Neural progenitor cell (in vitro differentiated cells): ENCODE data around the gene SLC18B1. TPM values are rescaled to one million over a fixed set of nuclear protein-coding genes. Genes with fewer than 3 reads are reported as not detected.

ENCODE experiments used
- DNase-seq: peaks from one replicate; pipeline ENCODE4 v3.0.0-alpha.2; 2016; ENCODE audit warnings: low spot score
- H2AFZ ChIP-seq: fragments of 200-600 bp; sonication (generic); replicated peaks from 2 replicates; pipeline ENCODE4 v1.6.1; 2016; ENCODE audit warnings: antibody characterized with exemption
- H3F3A ChIP-seq: fragments of 200-600 bp; sonication (generic); 2 replicates; pipeline ENCODE4 v1.6.1; 2016; ENCODE audit warnings: antibody characterized with exemption, low read depth
- H3K27ac ChIP-seq: fragments of 200-600 bp; sonication (generic); 2 replicates; pipeline ENCODE4 v1.5.1; 2016; ENCODE audit warnings: mild to moderate bottlenecking
- H3K27me3 ChIP-seq: fragments of 200-600 bp; sonication (generic); 2 replicates; pipeline ENCODE4 v1.6.1; 2016; ENCODE audit warnings: mild to moderate bottlenecking, moderate library complexity
- H3K36me3 ChIP-seq: fragments of 200-600 bp; sonication (generic); 2 replicates; pipeline ENCODE4 v1.5.1; 2016
- H3K4me1 ChIP-seq: fragments of 200-600 bp; sonication (generic); 2 replicates; pipeline ENCODE4 v1.6.1; 2016; ENCODE audit warnings: mixed run types
- H3K4me2 ChIP-seq: fragments of 200-600 bp; sonication (generic); 2 replicates; pipeline ENCODE4 v1.6.1; 2016
- H3K4me3 ChIP-seq: fragments of 200-600 bp; sonication (generic); 2 replicates; pipeline ENCODE4 v1.5.1; 2016
- H3K79me2 ChIP-seq: fragments of 200-600 bp; sonication (generic); 2 replicates; pipeline ENCODE4 v1.6.1; 2016; ENCODE audit warnings: low read depth
- H3K9ac ChIP-seq: fragments of 200-600 bp; sonication (generic); 2 replicates; pipeline ENCODE4 v1.6.1; 2016
- H3K9me3 ChIP-seq: fragments of 200-600 bp; sonication (generic); 2 replicates; pipeline ENCODE4 v1.5.1; 2016; ENCODE audit warnings: low read depth
- H4K20me1 ChIP-seq: fragments of 200-600 bp; sonication (generic); 2 replicates; pipeline ENCODE4 v1.6.1; 2016; ENCODE audit warnings: low read depth
- H3K27ac Mint-ChIP-seq: 3 replicates; pipeline ENCODE4 v1.8.0; 2021; ENCODE audit warnings: mixed read lengths
- H3K27me3 Mint-ChIP-seq: 2 replicates; pipeline ENCODE4 v1.8.0; 2022; ENCODE audit warnings: low read depth, mild to moderate bottlenecking, inconsistent platforms, moderate library complexity, mixed read lengths; ENCODE audit not compliant: insufficient read depth
- H3K36me3 Mint-ChIP-seq: 3 replicates; pipeline ENCODE4 v1.8.0; 2021; ENCODE audit warnings: mixed read lengths
- H3K4me1 Mint-ChIP-seq: 3 replicates; pipeline ENCODE4 v1.8.0; 2021; ENCODE audit warnings: mixed read lengths
- H3K4me3 Mint-ChIP-seq: 3 replicates; pipeline ENCODE4 v1.8.0; 2021; ENCODE audit warnings: mild to moderate bottlenecking, moderate library complexity, mixed read lengths
- H3K9me3 Mint-ChIP-seq: 3 replicates; pipeline ENCODE4 v1.8.0; 2020; ENCODE audit warnings: mixed read lengths
- EZH2 ChIP-seq: fragments of 200-600 bp; sonication (generic); IDR thresholded peaks from 2 replicates; pipeline ENCODE4 v1.6.1; 2017; ENCODE audit warnings: antibody characterized with exemption, mild to moderate bottlenecking, moderate library complexity
- EZH2phosphoT487 ChIP-seq: fragments of 200-600 bp; sonication (generic); IDR thresholded peaks from 2 replicates; pipeline ENCODE4 v1.6.1; 2017; ENCODE audit warnings: antibody characterized with exemption
- total RNA-seq: library from RNA; depleted of rRNA; stranded (reverse); fragments of >200 nt; gene quantifications from 2 replicates; pipeline ENCODE4 v1.2.3, GENCODE V29; 2015; ENCODE audit warnings: low replicate concordance
- TF ChIP-seq, protein P1 (sequence below): fragments of 200-600 bp; sonication (generic); IDR thresholded peaks from 2 replicates; pipeline ENCODE4 v1.5.1; 2017; ENCODE audit warnings: antibody characterized with exemption, mild to moderate bottlenecking

SLC18B1 gene
- total RNA-seq, 1 donor from 2014 or later, result 4.2 TPM

DNA sequence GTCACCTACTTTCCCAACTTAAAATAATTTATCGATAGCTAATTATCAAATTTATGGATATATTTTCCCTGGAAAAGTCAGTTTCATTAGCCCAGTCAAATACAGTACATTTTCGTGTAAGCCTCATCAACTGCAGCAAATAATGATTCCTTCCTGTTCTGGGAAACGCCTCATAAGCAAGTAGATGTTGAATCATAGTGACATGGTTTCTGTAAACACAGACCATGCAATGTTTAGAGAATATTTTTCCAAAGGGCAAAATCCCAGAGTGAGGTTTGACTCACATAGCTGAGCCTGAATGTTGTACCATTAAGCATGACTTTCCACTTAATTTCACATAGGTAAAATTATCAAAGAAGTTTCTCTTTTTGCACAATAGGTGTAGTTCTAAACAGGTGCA, 67.9 kb downstream of the SLC18B1 start:
- Mint-ChIP-seq H3K4me3 (no peak overlapping the region), H3K36me3 (no peaks in the 10 kb centered on the region), H3K9me3 (no peaks in the 10 kb centered on the region), H3K27me3 (peaks cover under 1% of the 10 kb centered on the region), H3K27ac (no peak overlapping the region), H3K4me1 (no peaks in the 10 kb centered on the region)
- Histone ChIP-seq H3K36me3 (no peaks in the 10 kb centered on the region), H3K4me1 (no peaks in the 10 kb centered on the region), H3K27ac (no peak overlapping the region), H4K20me1 (no peaks in the 10 kb centered on the region), H3K27me3 (no peaks in the 10 kb centered on the region), H3K79me2 (no peaks in the 10 kb centered on the region), H3K4me3 (no peak overlapping the region), H3K4me2 (no peak overlapping the region), H3K9me3 (no peaks in the 10 kb centered on the region), H2AFZ (no peak overlapping the region), H3K9ac (no peak overlapping the region), H3F3A (no peaks in the 10 kb centered on the region)
- DNase-seq, result no peak
- TF ChIP-seq, protein P1, sequence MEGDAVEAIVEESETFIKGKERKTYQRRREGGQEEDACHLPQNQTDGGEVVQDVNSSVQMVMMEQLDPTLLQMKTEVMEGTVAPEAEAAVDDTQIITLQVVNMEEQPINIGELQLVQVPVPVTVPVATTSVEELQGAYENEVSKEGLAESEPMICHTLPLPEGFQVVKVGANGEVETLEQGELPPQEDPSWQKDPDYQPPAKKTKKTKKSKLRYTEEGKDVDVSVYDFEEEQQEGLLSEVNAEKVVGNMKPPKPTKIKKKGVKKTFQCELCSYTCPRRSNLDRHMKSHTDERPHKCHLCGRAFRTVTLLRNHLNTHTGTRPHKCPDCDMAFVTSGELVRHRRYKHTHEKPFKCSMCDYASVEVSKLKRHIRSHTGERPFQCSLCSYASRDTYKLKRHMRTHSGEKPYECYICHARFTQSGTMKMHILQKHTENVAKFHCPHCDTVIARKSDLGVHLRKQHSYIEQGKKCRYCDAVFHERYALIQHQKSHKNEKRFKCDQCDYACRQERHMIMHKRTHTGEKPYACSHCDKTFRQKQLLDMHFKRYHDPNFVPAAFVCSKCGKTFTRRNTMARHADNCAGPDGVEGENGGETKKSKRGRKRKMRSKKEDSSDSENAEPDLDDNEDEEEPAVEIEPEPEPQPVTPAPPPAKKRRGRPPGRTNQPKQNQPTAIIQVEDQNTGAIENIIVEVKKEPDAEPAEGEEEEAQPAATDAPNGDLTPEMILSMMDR, result no peak
- TF ChIP-seq EZH2phosphoT487 (no peak), EZH2 (no peak)

DNA sequence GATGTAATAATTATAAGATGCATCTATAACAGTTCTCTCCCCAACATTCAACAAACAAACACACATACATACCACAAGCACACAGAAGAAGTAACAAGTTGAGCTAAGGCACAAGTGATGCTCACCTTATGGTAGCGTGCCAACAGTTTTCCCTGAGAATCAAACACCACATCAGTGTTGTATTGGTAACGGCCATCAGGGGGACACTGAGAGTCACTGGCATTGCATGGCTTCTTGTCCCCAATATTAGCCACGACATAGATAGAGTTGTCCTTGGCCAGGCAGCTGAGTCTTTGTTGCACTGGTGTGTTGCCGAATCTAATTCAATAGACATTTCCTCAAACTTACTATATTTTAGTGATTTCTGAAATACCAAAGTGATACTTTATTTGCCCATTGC, 69.8 kb downstream of the SLC18B1 start:
- Histone ChIP-seq H3K4me2 (no peak overlapping the region), H4K20me1 (no peaks in the 10 kb centered on the region), H3F3A (no peaks in the 10 kb centered on the region), H3K27ac (no peak overlapping the region), H3K9ac (no peak overlapping the region), H3K4me3 (no peak overlapping the region), H3K27me3 (no peaks in the 10 kb centered on the region), H3K36me3 (no peaks in the 10 kb centered on the region), H3K4me1 (no peaks in the 10 kb centered on the region), H3K79me2 (no peaks in the 10 kb centered on the region), H2AFZ (no peak overlapping the region), H3K9me3 (no peaks in the 10 kb centered on the region)
- Mint-ChIP-seq H3K27ac (no peak overlapping the region), H3K27me3 (peaks cover 2% of the 10 kb centered on the region), H3K4me1 (no peaks in the 10 kb centered on the region), H3K36me3 (no peaks in the 10 kb centered on the region), H3K9me3 (no peaks in the 10 kb centered on the region), H3K4me3 (no peak overlapping the region)
- TF ChIP-seq, protein P1, result peak; percentile 45
- no peak for TF ChIP-seq EZH2phosphoT487
- DNase-seq, result peak; percentile 45

GRCh38 chr6:132726608-132726975, 71.8 kb downstream of the SLC18B1 start:
- no peaks in the 10 kb centered on the region for H3K36me3 ChIP-seq
- TF ChIP-seq, protein P1, result no peak
- TF ChIP-seq EZH2, result no peak
- TF ChIP-seq EZH2phosphoT487, result no peak
- no peak overlapping the region for H3K4me2 ChIP-seq
- H3K9me3 ChIP-seq, result no peaks in the 10 kb centered on the region
- no peak overlapping the region for H3K9ac ChIP-seq
- no peak overlapping the region for H2AFZ ChIP-seq
- no peak overlapping the region for H3K27ac ChIP-seq
- H3K27me3 Mint-ChIP-seq, result peaks cover 2% of the 10 kb centered on the region
- no peaks in the 10 kb centered on the region for H3K79me2 ChIP-seq
- no peaks in the 10 kb centered on the region for H3K36me3 Mint-ChIP-seq
- no peak overlapping the region for H3K4me3 Mint-ChIP-seq
- H3F3A ChIP-seq, result no peaks in the 10 kb centered on the region
- no peak overlapping the region for H3K4me3 ChIP-seq
- H3K27ac Mint-ChIP-seq, result no peak overlapping the region
- H3K27me3 ChIP-seq, result no peaks in the 10 kb centered on the region
- no peaks in the 10 kb centered on the region for H3K4me1 Mint-ChIP-seq
- H3K9me3 Mint-ChIP-seq, result no peaks in the 10 kb centered on the region
- no peaks in the 10 kb centered on the region for H3K4me1 ChIP-seq
- no peak for DNase-seq
- H4K20me1 ChIP-seq, result no peaks in the 10 kb centered on the region
